GM12872 (cell line): ENCODE measurements around the gene NREP.

Source experiments
- CTCF ChIP-seq: IDR thresholded peaks from 3 replicates; pipeline ENCODE4 v1.5.1; 2011; ENCODE audit warnings: low read depth, mild to moderate bottlenecking, low read length, moderate library complexity; ENCODE audit not compliant: insufficient read depth

NREP gene

GRCh38 chr5:111703662-111704061 is 53.3 kb downstream of the NREP start:
- TF ChIP-seq CTCF: no peak

DNA sequence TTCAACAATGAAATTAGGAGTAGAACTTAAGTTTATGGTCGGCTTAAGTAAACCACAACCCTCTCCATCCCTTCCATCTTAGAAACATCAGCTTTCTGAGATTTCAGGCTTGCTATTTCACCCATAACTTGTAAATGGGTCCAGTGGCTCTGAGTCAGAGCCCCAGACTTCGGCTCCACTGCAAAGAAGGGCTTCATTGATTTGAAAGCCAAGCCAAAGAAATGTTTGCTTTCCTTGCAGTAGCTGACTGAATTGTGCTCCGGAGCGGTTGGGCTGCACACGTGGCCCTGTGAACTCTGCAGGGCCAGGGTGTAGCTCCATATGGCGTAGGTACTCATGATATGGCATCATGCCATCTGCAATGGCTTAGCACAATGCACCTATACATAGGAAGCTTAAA is 57.0 kb downstream of the NREP start:
- TF ChIP-seq CTCF: no peak

DNA sequence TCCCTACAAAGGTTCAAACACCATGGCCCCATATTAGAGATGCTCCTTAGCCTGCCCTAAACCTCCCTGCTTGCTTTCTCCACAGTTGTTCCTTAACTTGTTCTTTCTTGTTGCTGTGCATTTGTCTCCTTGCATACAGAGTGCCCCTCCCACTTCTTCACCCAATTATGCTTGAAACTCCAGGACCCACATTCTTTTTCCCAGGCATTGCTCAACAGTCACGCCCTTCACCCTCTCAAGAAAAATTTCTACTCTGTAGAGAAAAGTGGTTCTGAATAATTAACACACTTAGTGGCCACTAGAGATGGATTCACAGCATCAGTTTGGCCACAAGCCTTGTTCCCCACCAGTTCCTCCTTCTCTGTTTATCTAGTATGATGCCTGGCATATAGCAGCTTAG is 57.7 kb downstream of the NREP start:
- TF ChIP-seq CTCF: no peak

- TF ChIP-seq CTCF: no peak
Measured at GRCh38 chr5:111697881-111698757, 58.9 kb downstream of the NREP start.

DNA sequence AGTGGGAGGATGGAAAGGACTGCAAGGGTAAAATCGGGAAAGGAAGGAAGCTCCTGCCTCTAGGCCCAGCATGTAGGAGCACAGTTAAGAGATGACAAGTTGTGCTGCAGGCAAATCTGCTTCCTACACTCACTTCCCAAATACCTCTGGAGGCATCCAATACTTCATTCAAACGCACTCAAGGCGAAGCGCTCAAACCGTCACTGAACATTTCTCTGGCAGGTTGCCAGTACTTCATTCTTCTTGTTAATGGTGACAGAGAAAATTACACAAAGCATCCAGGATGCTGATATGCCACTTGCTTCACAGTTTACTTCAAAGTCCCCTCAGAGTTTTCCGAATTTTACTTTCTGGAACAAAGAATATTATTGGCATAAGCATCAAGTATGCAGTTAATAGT is 59.8 kb downstream of the NREP start:
- TF ChIP-seq CTCF: no peak

- no peak for TF ChIP-seq CTCF
Measured at GRCh38 chr5:111695991-111696390, 61.0 kb downstream of the NREP start.

- TF ChIP-seq CTCF: no peak
Measured at GRCh38 chr5:111694133-111694532, 62.9 kb downstream of the NREP start.
